Effector memory CD4-positive, alpha-beta T cell (primary cell): ENCODE measurements around the gene MARK3.
A peak's percentile ranks its signal among the peaks of the same experiment; 100 is the strongest.

ENCODE experiments used
- DNase-seq, 3 donors: peaks; one replicate each; pipeline ENCODE4 v3.0.0-alpha.2; 2020
- H3K27ac ChIP-seq: 2 replicates; pipeline ENCODE4 v1.7.0; 2013; ENCODE audit warnings: mild to moderate bottlenecking, low read length, moderate library complexity; ENCODE audit not compliant: insufficient read depth, poor library complexity, severe bottlenecking
- H3K27me3 ChIP-seq: replicated peaks from 2 replicates; pipeline ENCODE4 v1.7.0; 2013; ENCODE audit warnings: mild to moderate bottlenecking, low read length; ENCODE audit not compliant: insufficient read depth, control insufficient read depth, poor library complexity, severe bottlenecking
- H3K36me3 ChIP-seq: 2 replicates; pipeline ENCODE4 v1.7.0; 2013; ENCODE audit warnings: mild to moderate bottlenecking, low read length, moderate library complexity; ENCODE audit not compliant: control insufficient read depth, insufficient read depth
- H3K4me1 ChIP-seq: 2 replicates; pipeline ENCODE4 v1.7.0; 2013; ENCODE audit warnings: low read length, mild to moderate bottlenecking; ENCODE audit not compliant: control insufficient read depth, insufficient read depth, poor library complexity, severe bottlenecking
- H3K4me3 ChIP-seq: 2 replicates; pipeline ENCODE4 v1.7.0; 2013; ENCODE audit warnings: low read length, low read depth, mild to moderate bottlenecking; ENCODE audit not compliant: insufficient read depth, poor library complexity, severe bottlenecking
- H3K9me3 ChIP-seq: 2 replicates; pipeline ENCODE4 v1.7.0; 2013; ENCODE audit warnings: mild to moderate bottlenecking, low read length, moderate library complexity; ENCODE audit not compliant: control insufficient read depth

Gene MARK3

DNA sequence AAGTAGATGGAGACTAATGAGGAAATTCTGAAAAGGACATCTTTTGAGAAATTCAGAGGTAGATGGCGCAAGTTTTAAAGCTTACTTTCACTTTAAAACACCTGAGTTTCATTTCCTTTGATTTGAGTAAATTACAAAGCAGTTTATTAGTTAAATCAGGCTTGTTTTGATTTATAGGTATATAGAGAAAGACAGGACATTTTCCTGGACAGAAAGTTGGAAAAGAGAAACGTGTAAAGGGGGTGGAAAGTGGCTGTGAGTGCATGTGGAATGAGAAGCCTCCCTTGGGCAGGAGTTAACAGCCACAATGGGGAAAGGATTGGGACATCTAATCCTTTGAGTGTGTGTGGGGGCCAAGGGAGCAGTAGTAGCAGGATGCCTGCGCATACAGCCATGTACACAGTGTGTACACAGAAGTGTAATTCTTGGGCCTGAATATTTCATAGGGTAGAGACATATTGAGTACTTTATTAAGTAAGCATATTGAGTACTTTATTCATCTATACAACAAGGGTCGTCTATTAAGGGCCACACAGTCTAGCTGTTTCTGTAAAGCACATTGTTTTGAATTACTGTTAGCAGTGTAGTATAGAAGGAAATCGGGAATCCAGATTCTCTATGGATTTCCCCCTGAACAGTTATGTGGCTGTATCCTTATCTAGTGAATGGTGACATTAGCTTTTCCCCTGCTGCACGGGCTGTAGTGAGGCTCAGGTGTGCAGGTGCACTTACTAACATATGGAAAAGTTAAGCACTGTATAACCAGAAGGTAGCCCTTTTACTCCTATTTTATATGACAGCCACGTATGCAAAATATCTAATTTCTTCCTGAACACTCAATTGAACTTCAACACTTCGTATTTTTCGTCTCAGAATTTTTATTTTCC lies 19.1 kb downstream of the MARK3 start:
- H3K36me3 ChIP-seq = peaks cover 16% of the 10 kb centered on the region
- peaks cover 13% of the 10 kb centered on the region for H3K4me1 ChIP-seq
- no peak overlapping the region for H3K4me3 ChIP-seq
- H3K9me3 ChIP-seq = no peaks in the 10 kb centered on the region
- peak overlapping the region; percentile 23 for H3K27ac ChIP-seq
- H3K27me3 ChIP-seq = no peaks in the 10 kb centered on the region
- DNase-seq = no peak

DNA sequence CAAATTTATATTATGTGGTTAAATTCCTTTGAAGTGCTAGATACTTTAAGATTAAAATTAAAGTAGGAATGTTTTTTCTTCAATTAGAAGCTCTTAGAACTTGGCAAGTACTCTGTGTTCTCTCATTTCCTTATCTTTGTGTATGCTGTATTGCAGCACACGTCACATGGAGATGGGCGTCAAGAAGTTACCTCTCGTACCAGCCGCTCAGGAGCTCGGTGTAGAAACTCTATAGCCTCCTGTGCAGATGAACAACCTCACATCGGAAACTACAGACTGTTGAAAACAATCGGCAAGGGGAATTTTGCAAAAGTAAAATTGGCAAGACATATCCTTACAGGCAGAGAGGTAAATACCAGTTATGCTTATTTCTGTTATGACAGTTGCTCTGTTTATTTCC lies 19.7 kb downstream of the MARK3 start:
- H3K9me3 ChIP-seq = no peaks in the 10 kb centered on the region
- H3K36me3 ChIP-seq = peaks cover 16% of the 10 kb centered on the region

DNA sequence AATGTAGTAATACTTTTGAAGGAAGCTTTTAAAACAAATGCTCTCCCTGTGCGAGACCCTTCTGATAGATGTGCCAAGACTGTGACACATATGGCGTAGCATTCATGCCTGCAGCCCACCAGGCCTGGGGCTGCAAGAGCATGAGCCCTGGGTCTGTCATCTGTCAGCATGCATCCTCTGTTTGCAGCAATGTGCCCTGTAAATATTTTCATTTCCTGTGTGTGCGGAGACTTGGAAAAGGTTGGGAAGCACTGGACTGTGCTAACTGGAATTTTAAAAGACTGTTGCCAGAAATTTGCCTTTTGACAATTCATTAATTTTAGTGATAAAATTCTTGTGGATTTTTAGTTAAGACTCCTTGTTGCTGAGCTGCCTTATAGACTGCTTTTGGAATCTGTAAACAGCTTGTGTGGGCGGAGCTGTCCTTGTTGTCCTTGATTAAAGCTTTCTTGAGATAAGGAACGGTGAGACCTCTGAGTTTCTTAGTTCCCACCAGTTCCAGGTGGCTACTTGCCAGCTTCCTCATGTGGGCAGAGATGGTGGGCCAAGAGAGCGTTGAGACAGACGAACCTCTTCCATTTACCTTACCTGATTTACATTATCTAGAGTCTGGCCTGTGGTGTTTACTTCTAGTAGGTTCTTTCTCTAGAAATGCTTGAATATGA lies 23.4 kb downstream of the MARK3 start:
- no peaks in the 10 kb centered on the region for H3K27me3 ChIP-seq
- no peaks in the 10 kb centered on the region for H3K9me3 ChIP-seq
- H3K27ac ChIP-seq = no peak overlapping the region
- H3K4me1 ChIP-seq = peaks cover 2% of the 10 kb centered on the region
- no peak overlapping the region for H3K4me3 ChIP-seq
- DNase-seq = no peak
- peaks cover 22% of the 10 kb centered on the region for H3K36me3 ChIP-seq

More for the DNA sequence above, 19.7 kb downstream of the MARK3 start:
- Histone ChIP-seq H3K27me3 (no peaks in the 10 kb centered on the region), H3K4me1 (peaks cover 13% of the 10 kb centered on the region), H3K4me3 (no peak overlapping the region), H3K27ac (no peak overlapping the region)
- DNase-seq = no peak

DNA sequence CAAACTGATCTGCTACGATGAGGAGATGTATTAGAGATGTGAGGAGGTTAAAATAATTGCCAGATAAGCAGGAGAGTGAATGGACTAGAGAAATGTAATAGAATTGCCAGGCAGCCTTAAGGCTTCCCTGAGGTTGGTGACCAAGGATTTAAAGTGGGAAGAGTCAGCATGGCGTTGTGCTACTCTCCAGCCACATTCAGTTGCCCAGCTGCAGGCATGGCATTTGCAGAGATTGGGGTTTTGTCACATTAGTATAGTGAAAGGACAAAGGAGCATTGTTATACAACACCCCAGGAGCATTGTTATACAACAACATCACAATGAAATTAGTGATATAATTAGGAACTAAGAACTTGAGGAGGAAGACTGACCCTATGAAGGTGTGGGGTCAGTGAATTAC lies 31.7 kb downstream of the MARK3 start:
- no peak for DNase-seq
- Histone ChIP-seq H3K4me3 (no peak overlapping the region), H3K9me3 (no peaks in the 10 kb centered on the region), H3K4me1 (no peaks in the 10 kb centered on the region), H3K27ac (no peak overlapping the region), H3K36me3 (peaks cover 13% of the 10 kb centered on the region), H3K27me3 (no peaks in the 10 kb centered on the region)

DNA sequence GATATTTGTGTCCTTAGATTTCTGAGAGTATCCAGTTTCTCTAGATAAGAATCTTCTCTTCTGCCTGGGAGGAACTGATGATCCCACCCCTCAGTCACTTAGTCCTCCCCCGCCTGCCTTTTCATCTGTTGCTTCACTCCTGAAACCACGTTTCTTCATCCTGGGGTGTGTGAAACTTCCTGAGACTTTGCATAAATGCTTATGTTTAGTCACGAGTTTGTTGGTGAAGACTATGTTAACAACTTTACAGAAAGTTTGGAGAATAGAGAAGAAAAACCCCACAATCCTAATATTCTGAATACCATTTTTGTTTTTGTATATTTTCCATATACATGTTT lies 33.2 kb downstream of the MARK3 start:
- no peak for DNase-seq
- Histone ChIP-seq H3K27ac (no peak overlapping the region), H3K4me1 (no peaks in the 10 kb centered on the region), H3K4me3 (no peak overlapping the region), H3K27me3 (no peaks in the 10 kb centered on the region), H3K36me3 (peaks cover 8% of the 10 kb centered on the region), H3K9me3 (no peaks in the 10 kb centered on the region)

DNA sequence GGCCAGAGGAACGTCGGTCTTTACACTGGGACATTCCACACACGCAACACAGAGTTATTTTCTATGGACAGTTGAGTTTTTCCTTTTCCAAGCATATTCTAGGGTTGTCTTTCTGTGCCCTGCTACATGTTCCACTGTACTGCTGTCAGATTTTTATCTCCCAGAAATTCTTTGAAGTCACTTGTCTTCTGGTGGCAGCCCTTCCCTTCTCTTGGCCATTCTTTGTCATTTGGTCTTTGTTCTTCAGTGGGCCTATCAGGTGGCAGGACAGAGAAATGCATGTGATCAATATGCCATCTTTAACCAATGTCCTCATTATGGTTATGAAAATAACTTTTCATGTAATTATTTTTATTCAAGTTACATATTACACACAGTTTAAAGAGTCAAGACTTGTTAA lies 36.3 kb downstream of the MARK3 start:
- no peaks in the 10 kb centered on the region for H3K4me1 ChIP-seq

DNA sequence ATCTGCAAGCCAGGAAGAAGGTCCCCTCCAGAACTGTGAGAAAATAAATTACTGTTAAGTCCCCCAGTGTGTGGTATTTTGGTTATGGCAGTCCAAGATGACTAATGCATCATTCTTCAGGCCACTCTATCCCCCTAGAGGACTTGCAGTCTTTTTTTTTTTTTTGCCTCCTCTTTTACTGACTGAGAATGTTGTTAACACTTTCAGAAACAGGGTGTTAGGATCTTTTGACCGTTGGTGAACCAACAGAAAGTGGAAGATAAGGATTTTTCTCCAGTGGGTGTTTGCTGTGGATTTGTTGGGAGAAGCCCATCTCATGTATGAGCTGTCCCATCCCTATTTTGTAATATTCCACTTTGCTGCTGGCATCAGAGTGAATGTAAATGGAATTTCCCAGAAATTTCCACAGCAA lies 37.8 kb downstream of the MARK3 start:
- Histone ChIP-seq H3K27ac (no peak overlapping the region), H3K4me1 (peaks cover 7% of the 10 kb centered on the region), H3K9me3 (no peaks in the 10 kb centered on the region), H3K4me3 (no peak overlapping the region), H3K36me3 (peaks cover 4% of the 10 kb centered on the region), H3K27me3 (no peaks in the 10 kb centered on the region)
- DNase-seq = no peak

More for the DNA sequence above, 36.3 kb downstream of the MARK3 start:
- H3K27ac ChIP-seq = no peak overlapping the region
- no peaks in the 10 kb centered on the region for H3K27me3 ChIP-seq
- DNase-seq = no peak
- no peak overlapping the region for H3K4me3 ChIP-seq
- peaks cover 4% of the 10 kb centered on the region for H3K36me3 ChIP-seq
- H3K9me3 ChIP-seq = no peaks in the 10 kb centered on the region

DNA sequence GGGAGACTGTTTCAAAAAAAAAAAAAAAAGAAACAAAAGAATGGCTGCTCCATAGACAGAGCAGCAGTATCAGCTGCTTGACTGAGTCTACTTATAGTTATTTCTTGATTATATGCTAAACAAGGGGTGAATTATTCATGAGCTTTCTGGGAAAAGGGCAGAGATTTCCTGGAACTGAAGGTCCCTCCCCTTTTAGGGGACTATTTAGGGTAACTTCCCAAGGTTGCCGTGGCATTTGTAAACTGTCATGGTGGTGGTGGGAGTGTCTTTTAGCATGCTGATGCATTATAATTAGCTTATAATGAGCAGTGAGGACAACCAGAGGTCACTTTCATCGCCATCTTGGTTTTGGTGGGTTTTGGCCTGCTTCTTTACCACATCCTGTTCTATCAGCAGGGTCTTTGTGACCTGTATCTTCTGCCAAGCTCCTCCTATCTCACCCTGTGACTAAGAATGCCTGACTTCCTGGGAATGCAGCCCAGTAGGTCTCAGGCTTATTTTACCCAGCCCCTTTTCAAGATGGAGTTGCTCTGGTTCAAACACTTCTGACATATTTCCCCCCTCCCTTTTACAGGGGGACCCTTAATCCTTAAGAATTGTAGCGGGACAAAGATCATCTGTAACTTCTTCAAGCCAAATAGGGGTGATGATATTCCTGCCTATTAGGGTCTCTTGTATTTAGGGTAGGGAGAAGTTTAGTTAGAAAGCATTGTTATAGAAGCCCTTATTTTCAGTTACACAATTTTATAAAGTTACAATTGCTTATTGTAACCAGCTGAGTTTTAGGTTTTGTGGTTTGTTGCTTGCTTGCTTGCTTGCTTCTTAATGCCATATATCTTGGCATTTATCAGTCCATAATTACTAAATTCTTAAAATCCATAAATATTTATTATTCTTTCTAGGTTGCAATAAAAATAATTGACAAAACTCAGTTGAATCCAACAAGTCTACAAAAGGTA lies 42.5 kb downstream of the MARK3 start:
- Histone ChIP-seq H3K27ac (no peak overlapping the region), H3K27me3 (no peaks in the 10 kb centered on the region), H3K36me3 (no peaks in the 10 kb centered on the region), H3K4me1 (peaks cover 13% of the 10 kb centered on the region), H3K9me3 (no peaks in the 10 kb centered on the region), H3K4me3 (no peak overlapping the region)
- peak in 2 of 3 donors; percentile 2 to 12 for DNase-seq

DNA sequence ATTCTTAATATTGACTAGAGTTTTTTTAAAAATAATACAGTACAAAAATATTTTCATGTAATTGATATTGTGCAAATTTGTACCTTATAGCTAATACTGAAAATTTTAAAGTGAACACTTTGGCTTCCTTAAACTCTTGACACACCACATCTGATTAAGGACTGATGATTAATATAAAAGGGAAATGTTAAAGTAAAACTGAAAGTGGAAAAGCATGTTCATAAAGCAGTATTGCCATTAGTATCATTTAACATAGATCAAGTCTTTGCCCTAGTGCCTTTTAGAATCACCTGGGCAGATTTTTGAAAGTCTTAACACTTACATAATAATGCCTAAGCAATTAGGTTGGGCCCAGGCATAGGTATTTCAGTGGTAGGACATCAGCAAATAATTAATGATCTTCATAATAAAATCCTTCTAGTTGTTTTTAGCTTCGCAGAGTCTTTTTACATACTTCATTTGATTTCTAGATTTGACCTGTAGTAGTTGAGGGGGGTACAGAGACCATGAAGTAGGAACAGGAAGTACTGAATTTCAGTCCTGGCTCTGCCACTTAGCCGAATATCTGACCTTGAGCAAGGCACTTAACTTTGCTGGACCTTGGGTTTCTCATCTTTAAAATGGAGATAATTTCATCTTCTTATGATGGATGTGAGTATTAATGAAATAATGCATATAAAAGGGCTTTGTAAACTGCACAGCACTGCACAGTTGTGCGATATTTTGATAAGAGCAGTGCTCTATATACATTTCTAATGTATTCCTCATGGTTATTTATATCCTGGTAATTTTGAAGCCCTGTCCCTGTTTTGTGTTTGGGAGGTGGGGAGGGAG lies 43.7 kb downstream of the MARK3 start:
- Histone ChIP-seq H3K9me3 (no peaks in the 10 kb centered on the region), H3K4me3 (no peak overlapping the region), H3K36me3 (no peaks in the 10 kb centered on the region), H3K4me1 (peaks cover 13% of the 10 kb centered on the region), H3K27me3 (no peaks in the 10 kb centered on the region), H3K27ac (no peak overlapping the region)
- no peak for DNase-seq
